Measurements from ENCODE around the gene NR1D1. TPM values are rescaled to one million over a fixed set of nuclear protein-coding genes. Genes with fewer than 3 reads are reported as not detected.

The NR1D1 gene
- total and polyA plus RNA-seq, 10 donors, result 3.3 to 15.8 (median 6.6) TPM

DNA sequence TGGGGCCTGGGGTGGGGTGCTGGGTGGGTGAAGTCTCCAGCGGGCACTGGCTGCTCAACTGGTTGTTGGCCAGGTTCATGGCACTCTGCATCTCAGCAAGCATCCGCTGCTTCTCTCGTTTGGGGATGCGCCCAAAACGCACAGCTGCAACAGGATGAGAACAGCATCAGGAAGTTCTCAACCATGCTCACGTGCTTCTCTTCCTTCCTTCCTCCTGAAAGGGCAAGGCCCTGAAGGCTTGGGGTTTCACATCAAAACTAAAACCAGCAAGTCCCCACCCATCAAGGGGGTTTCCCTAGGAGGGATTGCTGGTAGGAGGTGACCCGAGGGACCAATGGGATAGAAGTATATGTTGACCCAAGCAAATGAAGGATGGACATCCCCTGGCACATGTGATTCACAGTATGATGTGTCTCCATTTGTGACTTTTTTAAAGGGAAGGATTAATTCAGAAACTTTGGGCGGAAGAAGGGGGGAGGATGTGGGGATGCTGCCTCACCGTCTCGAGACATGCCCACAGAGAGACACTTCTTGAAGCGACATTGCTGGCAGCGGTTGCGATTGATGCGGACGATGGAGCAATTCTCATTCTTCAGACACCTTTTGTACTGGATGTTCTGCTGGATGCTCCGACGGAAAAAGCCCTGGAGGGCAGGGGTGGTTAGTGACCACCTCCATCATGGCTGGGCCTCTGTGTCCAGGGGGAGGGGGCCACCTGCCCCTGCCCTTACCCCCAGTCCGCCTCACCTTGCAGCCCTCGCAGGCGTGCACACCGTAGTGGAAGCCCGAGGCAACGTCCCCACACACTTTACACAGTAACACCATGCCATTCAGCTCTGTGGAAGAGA is 4.2 kb downstream of the NR1D1 start:
- Histone ChIP-seq H3K36me3 (peaks cover 0 to 65% (median 23%) of the 10 kb centered on the region in 6 donors), H3K27ac (peak overlapping the region; percentile 72 to 94 (median 90)), H3K4me1 (peaks cover 46 to 98% (median 73%) of the 10 kb centered on the region in 6 donors), H3K9me3 (no peaks in the 10 kb centered on the region), H3K27me3 (replicated peaks in 1 of 7) (no peaks in the 10 kb centered on the region), H3K4me3 (peak overlapping the region in 6 of 8 donors; percentile 1 to 94 (median 16))
- intact Hi-C loops (cut with DNase I; ENCODE audit: low total_unique reads), result no loop called here
- DNase-seq, result peak; percentile 93
- WGBS, 5 donors, result 24 to 35% (median 31%) methylated on average over 17 to 23 of the region's 23 CpGs
- TF ChIP-seq POLR2A (IDR thresholded peaks at IDR 0.05) (no peak), POLR2AphosphoS5 (IDR thresholded peaks at IDR 0.05) (peak; percentile 66 to 95 (median 78))
- TF ChIP-seq, protein P1, sequence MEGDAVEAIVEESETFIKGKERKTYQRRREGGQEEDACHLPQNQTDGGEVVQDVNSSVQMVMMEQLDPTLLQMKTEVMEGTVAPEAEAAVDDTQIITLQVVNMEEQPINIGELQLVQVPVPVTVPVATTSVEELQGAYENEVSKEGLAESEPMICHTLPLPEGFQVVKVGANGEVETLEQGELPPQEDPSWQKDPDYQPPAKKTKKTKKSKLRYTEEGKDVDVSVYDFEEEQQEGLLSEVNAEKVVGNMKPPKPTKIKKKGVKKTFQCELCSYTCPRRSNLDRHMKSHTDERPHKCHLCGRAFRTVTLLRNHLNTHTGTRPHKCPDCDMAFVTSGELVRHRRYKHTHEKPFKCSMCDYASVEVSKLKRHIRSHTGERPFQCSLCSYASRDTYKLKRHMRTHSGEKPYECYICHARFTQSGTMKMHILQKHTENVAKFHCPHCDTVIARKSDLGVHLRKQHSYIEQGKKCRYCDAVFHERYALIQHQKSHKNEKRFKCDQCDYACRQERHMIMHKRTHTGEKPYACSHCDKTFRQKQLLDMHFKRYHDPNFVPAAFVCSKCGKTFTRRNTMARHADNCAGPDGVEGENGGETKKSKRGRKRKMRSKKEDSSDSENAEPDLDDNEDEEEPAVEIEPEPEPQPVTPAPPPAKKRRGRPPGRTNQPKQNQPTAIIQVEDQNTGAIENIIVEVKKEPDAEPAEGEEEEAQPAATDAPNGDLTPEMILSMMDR (IDR thresholded peaks at IDR 0.05 in 8 of 11, conservative IDR thresholded peaks at IDR 0.05 in 3 of 11), result peak in 1 of 11 experiments; percentile 18

DNA sequence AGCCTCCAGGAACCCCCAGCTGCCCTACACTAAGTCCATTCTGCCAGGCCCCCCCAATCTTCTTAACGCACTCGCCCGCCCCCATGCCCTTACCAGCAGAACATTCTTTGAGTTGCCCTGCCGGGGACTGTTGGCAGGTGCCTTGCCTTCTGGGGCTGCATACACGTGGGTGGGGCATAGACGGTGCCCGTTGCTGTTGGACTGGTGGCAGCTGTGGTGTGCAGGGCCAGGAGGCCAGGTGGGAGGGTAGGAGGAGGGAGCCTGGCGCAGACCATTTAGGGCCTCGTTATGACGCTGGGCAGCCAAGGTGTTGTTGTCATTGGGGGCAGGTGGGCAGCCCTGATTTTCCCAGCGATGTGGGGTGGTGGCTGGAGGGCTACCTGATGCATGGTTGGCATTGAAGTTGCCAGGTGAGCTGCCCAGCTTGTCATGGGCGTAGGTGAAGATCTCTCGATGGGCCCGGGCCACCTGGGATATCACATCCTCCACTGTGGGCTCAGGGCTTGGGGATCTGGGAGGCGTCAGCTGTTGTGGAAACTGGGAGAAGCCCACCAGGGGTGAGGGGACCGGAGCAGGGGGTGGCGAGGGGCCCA is 4.9 kb downstream of the NR1D1 start:
- intact Hi-C loops (cut with DNase I; ENCODE audit: low total_unique reads), result no loop called here
- Histone ChIP-seq H3K9me3 (no peaks in the 10 kb centered on the region), H3K27me3 (replicated peaks in 1 of 7) (no peaks in the 10 kb centered on the region), H3K4me1 (peaks cover 43 to 96% (median 68%) of the 10 kb centered on the region in 6 donors), H3K27ac (peak overlapping the region; percentile 68 to 94 (median 90)), H3K4me3 (peak overlapping the region in 3 of 8 donors; percentile 9 to 94 (median 17)), H3K36me3 (peaks cover 0 to 72% (median 23%) of the 10 kb centered on the region in 6 donors)
- DNase-seq, result no peak
- TF ChIP-seq POLR2A (IDR thresholded peaks at IDR 0.05), result no peak
- peak in 1 of 3 donors; percentile 67 for TF ChIP-seq POLR2AphosphoS5 (IDR thresholded peaks at IDR 0.05)
- 67 to 73% (median 68%) methylated on average over 11 to 17 of the region's 17 CpGs for WGBS, 5 donors

DNA sequence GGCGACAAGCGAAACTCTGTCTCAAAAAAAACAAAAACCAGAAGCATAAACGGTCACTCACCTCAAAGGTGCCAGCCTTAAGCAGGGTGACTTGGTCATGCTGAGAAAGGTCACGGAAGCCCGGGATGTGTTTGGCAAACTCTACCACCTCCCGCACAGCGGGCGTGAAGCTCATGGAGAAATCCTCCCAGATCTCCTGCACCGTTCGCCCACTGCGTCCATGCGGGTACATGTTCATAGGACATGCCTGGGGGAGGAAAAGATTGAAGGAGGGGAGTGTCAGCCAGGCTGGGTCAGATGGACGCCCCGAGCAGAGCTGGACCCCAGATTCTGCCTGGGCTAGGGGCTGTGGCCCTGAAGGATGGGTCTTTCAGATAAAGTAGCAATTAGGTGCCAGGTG is 5.5 kb downstream of the NR1D1 start:
- Histone ChIP-seq H3K27ac (peak overlapping the region in 6 of 8 donors; percentile 88 to 94 (median 92)), H3K4me3 (no peak overlapping the region), H3K9me3 (no peaks in the 10 kb centered on the region), H3K27me3 (replicated peaks in 1 of 7) (no peaks in the 10 kb centered on the region), H3K36me3 (peaks cover 0 to 78% (median 24%) of the 10 kb centered on the region in 6 donors), H3K4me1 (peaks cover 43 to 93% (median 63%) of the 10 kb centered on the region in 6 donors)
- TF ChIP-seq POLR2AphosphoS5 (IDR thresholded peaks at IDR 0.05), result no peak
- TF ChIP-seq, protein P1 (IDR thresholded peaks at IDR 0.05 in 8 of 11, conservative IDR thresholded peaks at IDR 0.05 in 3 of 11), result no peak
- TF ChIP-seq POLR2A (IDR thresholded peaks at IDR 0.05), result no peak
- intact Hi-C loops (cut with DNase I; ENCODE audit: low total_unique reads), result no loop called here
- WGBS, 5 donors, result 87 to 95% (median 91%) methylated on average over 14 of the region's 14 CpGs
- DNase-seq, result no peak

DNA sequence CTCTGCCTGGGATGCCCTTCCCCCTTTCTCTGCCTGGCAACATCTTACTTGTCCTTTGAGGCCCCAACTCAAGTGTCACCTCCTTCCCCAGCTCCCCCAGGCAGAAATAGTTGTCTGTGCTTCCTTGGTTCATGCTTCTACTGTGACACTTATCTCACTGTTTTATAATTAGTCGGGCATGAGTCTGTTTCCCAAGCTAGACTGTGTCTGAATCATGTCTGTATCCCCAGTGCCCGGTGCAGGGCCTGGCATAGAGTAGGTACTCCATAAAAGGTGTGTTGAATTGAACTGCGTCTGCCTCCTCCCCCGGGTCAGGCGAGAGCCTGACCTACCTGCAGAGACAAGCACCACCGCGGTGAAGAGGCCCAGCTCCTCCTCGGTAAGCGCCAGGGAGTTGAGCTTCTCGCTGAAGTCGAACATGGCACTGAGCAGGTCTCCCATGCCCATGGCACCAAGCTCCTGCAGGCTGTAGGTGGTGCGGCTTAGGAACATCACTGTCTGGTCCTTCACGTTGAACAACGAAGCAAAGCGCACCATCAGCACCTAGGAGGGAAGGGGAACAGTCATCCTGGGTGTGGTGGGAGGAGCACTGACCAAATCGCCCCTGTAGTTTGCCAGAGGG is 6.7 kb downstream of the NR1D1 start:
- Histone ChIP-seq H3K27me3 (replicated peaks in 1 of 7) (no peaks in the 10 kb centered on the region), H3K36me3 (peaks cover 0 to 89% (median 33%) of the 10 kb centered on the region in 6 donors), H3K4me3 (no peak overlapping the region), H3K9me3 (no peaks in the 10 kb centered on the region), H3K4me1 (peaks cover 41 to 82% (median 55%) of the 10 kb centered on the region in 6 donors), H3K27ac (peak overlapping the region in 6 of 8 donors; percentile 88 to 94 (median 92))
- DNase-seq, result no peak
- TF ChIP-seq, protein P1 (IDR thresholded peaks at IDR 0.05 in 8 of 11, conservative IDR thresholded peaks at IDR 0.05 in 3 of 11), result no peak
- TF ChIP-seq POLR2A (IDR thresholded peaks at IDR 0.05) (no peak), POLR2AphosphoS5 (IDR thresholded peaks at IDR 0.05) (peak in 2 of 3 donors; percentile 5 to 58)
- WGBS, 5 donors, result 79 to 91% (median 88%) methylated on average over 13 to 16 of the region's 16 CpGs
- intact Hi-C loops (cut with DNase I; ENCODE audit: low total_unique reads), result no loop called here
